GM12873 (cell line): Measurements from ENCODE around the gene SULT1A2.

ENCODE experiments used
- CTCF ChIP-seq: IDR thresholded peaks from 2 replicates; pipeline ENCODE4 v1.5.1; 2012; ENCODE audit warnings: low read depth, mild to moderate bottlenecking, moderate library complexity, low read length, control low read depth; ENCODE audit not compliant: insufficient read depth; ENCODE audit errors: missing control alignments

The SULT1A2 gene

GRCh38 chr16:28543072-28543471 lies 53.8 kb downstream of the SULT1A2 start:
- no peak for TF ChIP-seq CTCF

GRCh38 chr16:28542646-28543045 lies 54.2 kb downstream of the SULT1A2 start:
- TF ChIP-seq CTCF: no peak
